K562 (cell line): ENCODE data around the gene ANXA3. TPM values are rescaled to one million over a fixed set of nuclear protein-coding genes. Genes with fewer than 3 reads are reported as not detected.

Experiments
- ATAC-seq: fragments of 200-7000 bp; cut with Tn5 transposase; 3 replicates; pipeline ENCODE4 v1.9.1; 2020; ENCODE audit warnings: moderate library complexity
- BruUV-seq: library from RNA; stranded (reverse); fragments of 400-500 nt; replicated peaks from 2 replicates; lab custom pipeline; 2021; lab: Mats Ljungman, UMichigan
- CTCF ChIA-PET: fragments of 300-600 bp; formaldehyde crosslinking; extraction: SDS; loops from one replicate; lab custom pipeline; 2021; ENCODE audit warnings: low intra/inter-chr PET ratio; lab: Yijun Ruan, JAX
- POLR2A ChIA-PET: fragments of 300-600, 350-650 bp; sonication (Branson Sonifier 250); formaldehyde crosslinking; extraction: SDS; loops from one replicate; lab custom pipeline; 2021; ENCODE audit warnings: antibody characterized with exemption, inconsistent platforms; lab: Yijun Ruan, JAX
- DNase-seq, 4 experiments: peaks; one replicate each; pipeline versions ENCODE4 v3.0.0 to v3.0.0-alpha.2; 2011 to 2018; ENCODE audit warnings: low spot score in 3 of 4, mixed read lengths in 3 of 4; ENCODE audit errors: extremely low read depth in 1 of 4
- FAIRE-seq: peaks from 2 replicates; lab custom pipeline; 2011; peaks lifted over from hg19 to GRCh38; lab: Jason Lieb, UNC
- H2AFZ ChIP-seq: 2 replicates; pipeline ENCODE4 v1.6.0; 2011; ENCODE audit warnings: low read depth, low read length, control low read depth, inconsistent platforms
- H3K27ac ChIP-seq: fragments of 200-600 bp; 3 replicates; pipeline ENCODE4 v1.8.0; 2011; ENCODE audit warnings: low read depth, mild to moderate bottlenecking, control low read depth, inconsistent platforms, low read length, moderate library complexity, mixed read lengths; ENCODE audit errors: extremely low read depth
- H3K27me3 ChIP-seq, 2 experiments: fragments of 300-600 bp in 1 of 2; 2 replicates in 1 of 2; 3 replicates in 1 of 2; pipeline versions ENCODE4 v1.6.0 to v1.8.0; 2011; ENCODE audit warnings: inconsistent platforms in 2 of 2, low read length in 2 of 2, mild to moderate bottlenecking in 1 of 2, mixed read lengths in 1 of 2, moderate library complexity in 1 of 2; ENCODE audit not compliant: control insufficient read depth in 2 of 2, insufficient read depth in 2 of 2
- H3K36me3 ChIP-seq: fragments of 300-600 bp; 3 replicates; pipeline ENCODE4 v1.8.0; 2011; ENCODE audit warnings: mild to moderate bottlenecking, low read length, inconsistent platforms; ENCODE audit not compliant: control insufficient read depth, insufficient read depth
- H3K4me1 ChIP-seq, 2 experiments: fragments of 200-600 bp in 1 of 2; replicated peaks in 1 of 2; 2 replicates in 1 of 2; 3 replicates in 1 of 2; pipeline versions ENCODE4 v1.5.1 to v1.8.0; 2011; ENCODE audit warnings: inconsistent platforms in 2 of 2, low read length in 2 of 2, mild to moderate bottlenecking in 1 of 2, mixed read lengths in 1 of 2, moderate library complexity in 1 of 2; ENCODE audit not compliant: control insufficient read depth in 2 of 2, insufficient read depth in 2 of 2
- H3K4me2 ChIP-seq: 2 replicates; pipeline ENCODE4 v1.6.1; 2011; ENCODE audit warnings: low read length, control low read depth, inconsistent platforms, mixed read lengths; ENCODE audit not compliant: insufficient read depth
- H3K4me3 ChIP-seq: fragments of 200-600 bp; sonication (generic), shearing (Covaris generic); 2 replicates; pipeline ENCODE4 v1.5.1; 2016; ENCODE audit warnings: control low read depth, inconsistent platforms
- H3K79me2 ChIP-seq: fragments of 200-600 bp; 3 replicates; pipeline ENCODE4 v1.8.0; 2011; ENCODE audit warnings: low read length, inconsistent platforms; ENCODE audit not compliant: control insufficient read depth, insufficient read depth
- H3K9ac ChIP-seq, 2 experiments: 2 replicates each; pipeline versions ENCODE4 v1.6.0 to v1.6.1; 2011; ENCODE audit warnings: low read depth in 2 of 2, low read length in 2 of 2, control low read depth in 1 of 2, inconsistent platforms in 1 of 2, mild to moderate bottlenecking in 1 of 2, mixed read lengths in 1 of 2; ENCODE audit not compliant: insufficient read depth in 1 of 2
- H3K9me1 ChIP-seq: one replicate; pipeline ENCODE4 v1.6.0; 2011; ENCODE audit warnings: inconsistent platforms, mild to moderate bottlenecking, low read length, moderate library complexity; ENCODE audit not compliant: control insufficient read depth, insufficient read depth
- H3K9me3 ChIP-seq: replicated peaks from 2 replicates; pipeline ENCODE4 v1.5.1; 2011; ENCODE audit warnings: low read depth, low read length, inconsistent platforms; ENCODE audit not compliant: control insufficient read depth, insufficient read depth
- H4K20me1 ChIP-seq: replicated peaks from 2 replicates; pipeline ENCODE4 v1.6.1; 2011; ENCODE audit warnings: low read length, inconsistent platforms, mixed read lengths; ENCODE audit not compliant: control insufficient read depth, insufficient read depth
- ATF7 ChIP-seq: fragments of 450-650 bp; IDR thresholded peaks from 2 replicates; pipeline ENCODE4 v1.7.1; 2014; ENCODE audit warnings: mild to moderate bottlenecking, moderate library complexity
- CREB1 ChIP-seq, 2 experiments: sonication (generic) in 1 of 2; formaldehyde crosslinking in 1 of 2; IDR thresholded peaks; 2 replicates each; pipeline versions ENCODE4 v1.6.1 to v1.8.0; 2012 to 2022; ENCODE audit warnings: inconsistent platforms in 1 of 2, mild to moderate bottlenecking in 1 of 2, missing genetic modification reagents in 1 of 2, moderate library complexity in 1 of 2
- KLF10 ChIP-seq: fragments of 250-450 bp; sonication (Bioruptor Pico); IDR thresholded peaks from 2 replicates; pipeline ENCODE4 v1.6.1; 2021; ENCODE audit warnings: matching md5 sums
- RERE ChIP-seq: sonication (generic); formaldehyde crosslinking; IDR thresholded peaks from 2 replicates; pipeline ENCODE4 v1.8.0; 2023; ENCODE audit warnings: missing genetic modification reagents, mild to moderate bottlenecking, borderline replicate concordance
- SREBF2 ChIP-seq: sonication (generic); formaldehyde crosslinking; IDR thresholded peaks from 2 replicates; pipeline ENCODE4 v1.4.0; 2020; ENCODE audit warnings: mild to moderate bottlenecking, missing genetic modification reagents
- SRF ChIP-seq, 2 experiments: fragments of 250-450, 450-650 bp in 1 of 2; sonication (Bioruptor Pico) in 1 of 2; sonication (generic) in 1 of 2; formaldehyde crosslinking; IDR thresholded peaks; 2 replicates each; pipeline versions ENCODE4 v1.5.0 to v1.5.1; 2020 to 2022; ENCODE audit warnings: mild to moderate bottlenecking in 1 of 2, missing genetic modification reagents in 1 of 2
- ZBTB1 ChIP-seq: sonication (generic); formaldehyde crosslinking; IDR thresholded peaks from 2 replicates; pipeline ENCODE4 v1.8.1; 2023; ENCODE audit warnings: missing genetic modification reagents, low read depth, mild to moderate bottlenecking, borderline replicate concordance
- ZNF766 ChIP-seq: fragments of 200-800 bp; sonication (Bioruptor generic); conservative IDR thresholded peaks from 2 replicates; pipeline ENCODE4 v1.6.1; 2016; ENCODE audit warnings: missing genetic modification characterization, missing compliant biosample characterization
- ZSCAN29 ChIP-seq: fragments of 450-650 bp; IDR thresholded peaks from 2 replicates; pipeline ENCODE4 v1.6.1; 2017
- WGBS: fragments of 100-300 bp; shearing (Covaris generic); methylation state at CpG from one replicate; pipeline ENCODE4 v1.1.6; 2016; ENCODE audit warnings: low coverage, mixed read lengths; ENCODE audit not compliant: insufficient coverage; ENCODE audit errors: missing lambda C conversion rate; 5-methylcytosine and 5-hydroxymethylcytosine counted together
- in situ Hi-C: fragments of 300-500 bp; cut with MboI; formaldehyde crosslinking; loops from 4 replicates; pipeline ENCODE4 v1.15.0; 2018; ENCODE audit warnings: inconsistent platforms, mixed read lengths
- intact Hi-C: fragments of 100-400 bp; cut with micrococcal nuclease; formaldehyde crosslinking; loops from 2 replicates; pipeline ENCODE4 v1.14.2; 2022
- polyA plus RNA-seq, 8 experiments: library from polyadenylated mRNA; depleted of rRNA in 4 of 8; stranded (reverse) in 5 of 8; unstranded in 3 of 8; fragments of >200 nt; fragmentation: Nextera tagmentation in 2 of 8; fragmentation: Illumina TruSeq in 1 of 8; extraction: Ambion mirVana in 2 of 8; extraction: Trizol in 1 of 8; gene quantifications; 2 replicates each; pipeline versions ENCODE4 v1.2.1 to v1.2.3, GENCODE V29; 2011 to 2014; ENCODE audit warnings: inconsistent platforms in 1 of 8, missing spikeins in 1 of 8
- total RNA-seq, 7 experiments: library from RNA; depleted of rRNA in 6 of 7; stranded (reverse); fragments of >200 nt in 6 of 7; fragmentation: Illumina TruSeq in 2 of 7; extraction: Trizol in 2 of 7; gene quantifications; 2 replicates each; pipeline versions ENCODE4 v1.2.1 to v1.2.3, GENCODE V29; 2011 to 2021; ENCODE audit warnings: low replicate concordance in 1 of 7

The ANXA3 gene
- total and polyA plus RNA-seq, 9 of the 15 experiments (the other 6 are each of a cell fraction or from before 2014, with no cell fraction given) = 6.3 to 15.5 (median 9.8) TPM

- TF ChIP-seq ZSCAN29 (no peak), KLF10 (CRISPR knock-in tag) (no peak), SREBF2 (CRISPR knock-in tag) (no peak), ZNF766 (CRISPR knock-in tag) (no peak)
- TF ChIP-seq, all 486 proteins: peak for 0
Measured at GRCh38 chr4:78527555-78527954, 24.0 kb upstream of the ANXA3 start (continued).

- POLR2A ChIA-PET = no interaction called here
- H3K9me3 ChIP-seq = no peaks in the 10 kb centered on the region
Measured at GRCh38 chr4:78528327-78528726, 23.2 kb upstream of the ANXA3 start.

More at GRCh38 chr4:78528327-78528726, 23.2 kb upstream of the ANXA3 start:
- Histone ChIP-seq H4K20me1 (no peaks in the 10 kb centered on the region), H3K4me1 (peaks cover 0 to 9% of the 10 kb centered on the region in 2 experiments; a peak in 2 of 5 replicates), H2AFZ (no peak overlapping the region), H3K9ac (no peak overlapping the region), H3K4me3 (no peak overlapping the region), H3K79me2 (no peaks in the 10 kb centered on the region), H3K27me3 (peaks cover 1 to 6% of the 10 kb centered on the region in 2 experiments; a peak in 2 of 5 replicates), H3K9me1 (no peaks in the 10 kb centered on the region), H3K27ac (no peak overlapping the region), H3K36me3 (no peaks in the 10 kb centered on the region), H3K4me2 (no peak overlapping the region)
- in situ Hi-C loops = no loop called here
- DNase-seq (no peak), FAIRE-seq (peak; percentile 48), ATAC-seq (no peak)
- 8% methylated on average over 3 of the region's 3 CpGs for WGBS
- CTCF ChIA-PET = no interaction called here
- TF ChIP-seq ZBTB1 (CRISPR knock-in tag) (no peak), RERE (CRISPR knock-in tag) (no peak), ATF7 (peak; percentile 30; the same call in 1 of the 2 replicates), CREB1 (IDR thresholded peaks at IDR 0.05) (no peak), CREB1 (CRISPR knock-in tag; IDR thresholded peaks at IDR 0.05) (no peak), SRF (CRISPR knock-in tag; IDR thresholded peaks at IDR 0.05) (no peak)
- intact Hi-C loops = loop anchor here (10.0 kb wide), 1 partner anchor 336 kb away; no protein-coding TSS in a partner anchor
- BruUV-seq = no TSS peak
